PC-9 (cell line): ENCODE measurements around the gene IFNG-AS1. TPM values are rescaled to one million over a fixed set of nuclear protein-coding genes. Genes with fewer than 3 reads are reported as not detected.

ENCODE experiments used
- BruUV-seq: library from RNA; stranded (reverse); fragments of 400-500 nt; replicated peaks from 2 replicates; lab custom pipeline; 2021; lab: Mats Ljungman, UMichigan
- CTCF ChIA-PET: fragments of 300-600 bp; sonication (Branson Sonifier 250); formaldehyde crosslinking; loops from one replicate; lab custom pipeline; 2022; ENCODE audit warnings: antibody characterized with exemption; lab: Charles Lee
- POLR2A ChIA-PET: fragments of 300-600 bp; sonication (Branson Sonifier 250); formaldehyde crosslinking; loops from one replicate; lab custom pipeline; 2022; ENCODE audit warnings: antibody characterized with exemption; ENCODE audit not compliant: unreplicated experiment; lab: Charles Lee
- DNase-seq, 2 experiments: peaks; one replicate each; pipeline versions ENCODE4 v3.0.0 to v3.0.0-alpha.2; 2015 to 2022; ENCODE audit warnings: mixed read lengths in 1 of 2
- H2AFZ ChIP-seq: fragments of 200-600 bp; sonication (generic); 2 replicates; pipeline ENCODE4 v1.8.1; 2017; ENCODE audit warnings: antibody characterized with exemption
- H3F3A ChIP-seq: fragments of 200-600 bp; sonication (generic); 2 replicates; pipeline ENCODE4 v1.8.1; 2017; ENCODE audit warnings: antibody characterized with exemption, mild to moderate bottlenecking, low read depth; ENCODE audit not compliant: insufficient read depth
- H3K27ac ChIP-seq: fragments of 200-600 bp; sonication (generic); 2 replicates; pipeline ENCODE4 v1.6.1; 2016; ENCODE audit warnings: mixed run types
- H3K27me3 ChIP-seq: fragments of 200-600 bp; sonication (generic); 2 replicates; pipeline ENCODE4 v1.6.1; 2016; ENCODE audit warnings: low read depth, mixed run types; ENCODE audit not compliant: insufficient read depth
- H3K36me3 ChIP-seq: fragments of 200-600 bp; sonication (generic); 2 replicates; pipeline ENCODE4 v1.6.1; 2016; ENCODE audit warnings: low read depth, mixed run types
- H3K4me1 ChIP-seq: fragments of 200-600 bp; sonication (generic); replicated peaks from 2 replicates; pipeline ENCODE4 v1.6.1; 2016; ENCODE audit warnings: mixed run types; ENCODE audit not compliant: insufficient read depth
- H3K4me2 ChIP-seq: fragments of 200-600 bp; sonication (generic); 2 replicates; pipeline ENCODE4 v1.6.1; 2017; ENCODE audit warnings: mixed run types
- H3K4me3 ChIP-seq: fragments of 200-600 bp; sonication (generic); 2 replicates; pipeline ENCODE4 v1.6.1; 2016; ENCODE audit warnings: mixed run types
- H3K79me2 ChIP-seq: fragments of 200-600 bp; sonication (generic); 2 replicates; pipeline ENCODE4 v1.6.1; 2017; ENCODE audit warnings: low read depth, mixed run types
- H3K9me2 ChIP-seq: fragments of 200-600 bp; sonication (generic); 2 replicates; pipeline ENCODE4 v1.8.1; 2017; ENCODE audit warnings: mild to moderate bottlenecking; ENCODE audit not compliant: insufficient read depth
- H3K9me3 ChIP-seq: fragments of 200-600 bp; sonication (generic); 2 replicates; pipeline ENCODE4 v1.8.1; 2016; ENCODE audit warnings: low read depth; ENCODE audit not compliant: insufficient read depth
- H4K20me1 ChIP-seq: fragments of 200-600 bp; sonication (generic); 2 replicates; pipeline ENCODE4 v1.8.1; 2017; ENCODE audit not compliant: insufficient read depth
- EZH2 ChIP-seq: fragments of 200-600 bp; sonication (generic); IDR thresholded peaks from 2 replicates; pipeline ENCODE4 v1.8.0; 2017; ENCODE audit warnings: antibody characterized with exemption, low read depth
- intact Hi-C: fragments of 100-400 bp; cut with micrococcal nuclease; formaldehyde crosslinking; loops from one replicate; pipeline ENCODE4 v1.10.0; 2022; ENCODE audit not compliant: unreplicated experiment
- total RNA-seq: library from RNA; stranded (reverse); gene quantifications from 2 replicates; pipeline ENCODE4 v1.2.3, GENCODE V29; 2021
- TF ChIP-seq, protein P1 (sequence below): fragments of 200-600 bp; sonication (generic); conservative IDR thresholded peaks from 2 replicates; pipeline ENCODE4 v1.6.1; 2017; ENCODE audit warnings: mixed run types, antibody characterized with exemption, mild to moderate bottlenecking, moderate library complexity

Gene IFNG-AS1
- total RNA-seq, 1 experiment from 2014 or later: not detected

DNA sequence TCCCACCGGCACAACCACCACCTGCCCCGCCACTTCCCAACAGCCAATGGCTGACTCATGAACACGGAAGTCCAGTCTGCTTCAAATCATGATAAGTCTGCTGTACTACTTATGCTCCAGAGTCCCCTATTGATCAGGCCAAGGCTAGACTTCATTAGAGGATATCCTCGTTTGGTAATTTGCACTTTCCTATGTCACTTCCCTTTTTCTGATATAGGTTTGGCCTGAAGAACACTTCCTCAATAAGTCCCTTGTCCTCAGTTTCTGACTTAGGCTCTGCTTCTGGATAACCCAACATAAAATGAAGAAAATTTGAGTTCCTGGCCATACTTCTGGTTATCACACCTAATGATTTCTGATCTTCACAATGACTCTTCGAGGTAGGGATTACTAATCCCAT, 45.3 kb downstream of the IFNG-AS1 start:
- BruUV-seq: no TSS peak
- TF ChIP-seq, protein P1, sequence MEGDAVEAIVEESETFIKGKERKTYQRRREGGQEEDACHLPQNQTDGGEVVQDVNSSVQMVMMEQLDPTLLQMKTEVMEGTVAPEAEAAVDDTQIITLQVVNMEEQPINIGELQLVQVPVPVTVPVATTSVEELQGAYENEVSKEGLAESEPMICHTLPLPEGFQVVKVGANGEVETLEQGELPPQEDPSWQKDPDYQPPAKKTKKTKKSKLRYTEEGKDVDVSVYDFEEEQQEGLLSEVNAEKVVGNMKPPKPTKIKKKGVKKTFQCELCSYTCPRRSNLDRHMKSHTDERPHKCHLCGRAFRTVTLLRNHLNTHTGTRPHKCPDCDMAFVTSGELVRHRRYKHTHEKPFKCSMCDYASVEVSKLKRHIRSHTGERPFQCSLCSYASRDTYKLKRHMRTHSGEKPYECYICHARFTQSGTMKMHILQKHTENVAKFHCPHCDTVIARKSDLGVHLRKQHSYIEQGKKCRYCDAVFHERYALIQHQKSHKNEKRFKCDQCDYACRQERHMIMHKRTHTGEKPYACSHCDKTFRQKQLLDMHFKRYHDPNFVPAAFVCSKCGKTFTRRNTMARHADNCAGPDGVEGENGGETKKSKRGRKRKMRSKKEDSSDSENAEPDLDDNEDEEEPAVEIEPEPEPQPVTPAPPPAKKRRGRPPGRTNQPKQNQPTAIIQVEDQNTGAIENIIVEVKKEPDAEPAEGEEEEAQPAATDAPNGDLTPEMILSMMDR: no peak
- no peak for TF ChIP-seq EZH2
- Histone ChIP-seq H3K9me3 (peaks cover 2% of the 10 kb centered on the region; the same call in 1 of the 2 replicates), H3K27me3 (no peaks in the 10 kb centered on the region), H3K4me3 (no peak overlapping the region), H3K4me2 (no peak overlapping the region), H3K36me3 (no peaks in the 10 kb centered on the region), H3F3A (no peaks in the 10 kb centered on the region; the same call in 1 of the 2 replicates), H3K79me2 (no peaks in the 10 kb centered on the region), H4K20me1 (no peaks in the 10 kb centered on the region), H3K9me2 (no peaks in the 10 kb centered on the region), H3K4me1 (no peaks in the 10 kb centered on the region), H3K27ac (no peak overlapping the region), H2AFZ (no peak overlapping the region)
- DNase-seq: no peak
- POLR2A ChIA-PET: no interaction called here
- intact Hi-C loops: no loop called here
- CTCF ChIA-PET: no interaction called here

GRCh38 chr12:68036642-68037041, 47.4 kb downstream of the IFNG-AS1 start:
- no peaks in the 10 kb centered on the region for H3K79me2 ChIP-seq
- intact Hi-C loops: no loop called here
- H3K4me2 ChIP-seq: no peak overlapping the region
- ChIA-PET POLR2A (no interaction called here), CTCF (interaction anchor here (0.6 to 1.6 kb wide), 2 partner anchors 280 to 366 kb away, joined by 3 to 5 read pairs; no protein-coding TSS in a partner anchor)
- H3K36me3 ChIP-seq: no peaks in the 10 kb centered on the region
- no peak for TF ChIP-seq EZH2
- TF ChIP-seq, protein P1: no peak
- H3K9me3 ChIP-seq: no peaks in the 10 kb centered on the region
- no peak for DNase-seq
- H3K27ac ChIP-seq: no peak overlapping the region
- no TSS peak for BruUV-seq
- H4K20me1 ChIP-seq: no peaks in the 10 kb centered on the region
- H3K9me2 ChIP-seq: no peaks in the 10 kb centered on the region
- no peaks in the 10 kb centered on the region for H3K4me1 ChIP-seq
- H3K27me3 ChIP-seq: no peaks in the 10 kb centered on the region
- no peaks in the 10 kb centered on the region; the same call in 1 of the 2 replicates for H3F3A ChIP-seq
- no peak overlapping the region for H3K4me3 ChIP-seq
- no peak overlapping the region for H2AFZ ChIP-seq

- DNase-seq: no peak
- Histone ChIP-seq H3K9me3 (no peaks in the 10 kb centered on the region), H3K36me3 (no peaks in the 10 kb centered on the region), H3K27me3 (no peaks in the 10 kb centered on the region), H3K27ac (no peak overlapping the region), H3F3A (no peaks in the 10 kb centered on the region; the same call in 1 of the 2 replicates), H3K4me3 (no peak overlapping the region), H3K9me2 (no peaks in the 10 kb centered on the region), H4K20me1 (no peaks in the 10 kb centered on the region), H3K79me2 (no peaks in the 10 kb centered on the region), H3K4me2 (no peak overlapping the region), H3K4me1 (no peaks in the 10 kb centered on the region), H2AFZ (peak overlapping the region; percentile 36; the same call in 1 of the 2 replicates)
- intact Hi-C loops: no loop called here
- ChIA-PET CTCF (interaction anchor here (1.6 kb wide), 1 partner anchor 279 kb away, joined by 5 read pairs; no protein-coding TSS in a partner anchor), POLR2A (no interaction called here)
- BruUV-seq: no TSS peak
- TF ChIP-seq EZH2: no peak
- TF ChIP-seq, protein P1: no peak
Measured at GRCh38 chr12:68037616-68038255, 48.5 kb downstream of the IFNG-AS1 start.
